HUES6 (cell line): ENCODE data around the gene IL10.

Experiments used
- H3K27ac ChIP-seq: 2 replicates; pipeline ENCODE4 v1.7.0; 2013; ENCODE audit warnings: low read depth, mild to moderate bottlenecking, low read length, inconsistent platforms
- H3K27me3 ChIP-seq: 2 replicates; pipeline ENCODE4 v1.6.1; 2013; ENCODE audit warnings: low read length; ENCODE audit not compliant: control insufficient read depth, insufficient read depth
- H3K36me3 ChIP-seq: 2 replicates; pipeline ENCODE4 v1.6.1; 2013; ENCODE audit warnings: low read length; ENCODE audit not compliant: control insufficient read depth, insufficient read depth
- H3K4me1 ChIP-seq: 2 replicates; pipeline ENCODE4 v1.6.1; 2013; ENCODE audit warnings: low read length; ENCODE audit not compliant: control insufficient read depth, insufficient read depth
- H3K4me3 ChIP-seq: 2 replicates; pipeline ENCODE4 v1.5.1; 2013; ENCODE audit warnings: low read depth, low read length
- H3K9ac ChIP-seq: one replicate; pipeline ENCODE4 v1.6.1; 2013; ENCODE audit warnings: mild to moderate bottlenecking, low read length
- H3K9me3 ChIP-seq: 2 replicates; pipeline ENCODE4 v1.6.1; 2013; ENCODE audit warnings: low read depth, low read length; ENCODE audit not compliant: control insufficient read depth, insufficient read depth

Gene IL10

GRCh38 chr1:206717674-206717989 is 54.7 kb downstream of the IL10 start:
- Histone ChIP-seq H3K4me3 (no peak overlapping the region), H3K27me3 (no peaks in the 10 kb centered on the region), H3K27ac (no peak overlapping the region), H3K9me3 (no peaks in the 10 kb centered on the region), H3K4me1 (peaks cover 19% of the 10 kb centered on the region), H3K9ac (no peak overlapping the region), H3K36me3 (no peaks in the 10 kb centered on the region)
